Ectodermal cell (in vitro differentiated cells): ENCODE measurements around the gene MOBP.

Experiments
- H3K27ac ChIP-seq: 2 replicates; pipeline ENCODE4 v1.7.0; 2013; ENCODE audit warnings: mild to moderate bottlenecking, low read depth, low read length; ENCODE audit not compliant: insufficient read depth, poor library complexity, severe bottlenecking
- H3K27me3 ChIP-seq: 2 replicates; pipeline ENCODE4 v1.7.0; 2013; ENCODE audit warnings: mild to moderate bottlenecking, low read length; ENCODE audit not compliant: insufficient read depth, control insufficient read depth, poor library complexity, severe bottlenecking
- H3K36me3 ChIP-seq: one replicate; pipeline ENCODE4 v1.7.0; 2013; ENCODE audit warnings: low read length; ENCODE audit not compliant: control insufficient read depth, insufficient read depth
- H3K4me1 ChIP-seq: one replicate; pipeline ENCODE4 v1.7.0; 2013; ENCODE audit warnings: low read length; ENCODE audit not compliant: control insufficient read depth, insufficient read depth
- H3K4me3 ChIP-seq: 2 replicates; pipeline ENCODE4 v1.7.0; 2013; ENCODE audit warnings: low read depth, low read length, control low read depth; ENCODE audit not compliant: insufficient read depth
- H3K9me3 ChIP-seq: 2 replicates; pipeline ENCODE4 v1.7.0; 2013; ENCODE audit warnings: mild to moderate bottlenecking, low read length, moderate library complexity; ENCODE audit not compliant: control insufficient read depth
- WGBS, 2 experiments: methylation state at CpG; one replicate each; pipeline ENCODE4 v1.1.7; 2013; ENCODE audit warnings: missing lambda C conversion rate in 2 of 2; 5-methylcytosine and 5-hydroxymethylcytosine counted together

The MOBP gene

GRCh38 chr3:39433642-39434041 lies 33.8 kb upstream of the MOBP start:
- Histone ChIP-seq H3K27ac (no peak overlapping the region), H3K27me3 (no peaks in the 10 kb centered on the region), H3K4me1 (no peaks in the 10 kb centered on the region), H3K36me3 (no peaks in the 10 kb centered on the region), H3K4me3 (no peak overlapping the region), H3K9me3 (no peaks in the 10 kb centered on the region)
- 88 to 91% methylated on average over 3 of the region's 3 CpGs for WGBS, 2 experiments

DNA sequence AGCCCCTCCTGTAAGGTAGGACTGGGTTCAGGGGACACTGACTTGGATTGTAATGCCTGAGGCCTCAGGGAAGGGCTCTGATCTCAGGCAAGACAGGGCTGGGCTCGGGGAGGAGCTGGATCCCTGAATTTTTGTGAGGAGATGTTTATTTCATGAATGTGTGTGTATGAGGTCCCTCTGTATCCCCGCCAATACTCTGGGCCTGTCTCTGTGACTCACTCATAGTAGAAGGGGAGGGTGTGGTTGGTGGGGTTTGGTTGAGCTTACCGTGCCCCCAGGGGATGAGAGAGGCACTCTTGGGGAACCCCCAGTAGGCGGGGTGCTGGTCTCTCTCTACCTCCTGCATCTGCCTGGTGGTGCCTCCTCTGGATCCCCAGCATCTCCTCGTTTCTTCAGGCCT lies 32.9 kb upstream of the MOBP start:
- no peaks in the 10 kb centered on the region for H3K36me3 ChIP-seq
- H3K4me1 ChIP-seq, result no peaks in the 10 kb centered on the region
- H3K9me3 ChIP-seq, result no peaks in the 10 kb centered on the region
- no peaks in the 10 kb centered on the region for H3K27me3 ChIP-seq
- WGBS, 2 experiments, result 90 to 93% methylated on average over 5 of the region's 5 CpGs
- no peak overlapping the region for H3K27ac ChIP-seq
- H3K4me3 ChIP-seq, result no peak overlapping the region

DNA sequence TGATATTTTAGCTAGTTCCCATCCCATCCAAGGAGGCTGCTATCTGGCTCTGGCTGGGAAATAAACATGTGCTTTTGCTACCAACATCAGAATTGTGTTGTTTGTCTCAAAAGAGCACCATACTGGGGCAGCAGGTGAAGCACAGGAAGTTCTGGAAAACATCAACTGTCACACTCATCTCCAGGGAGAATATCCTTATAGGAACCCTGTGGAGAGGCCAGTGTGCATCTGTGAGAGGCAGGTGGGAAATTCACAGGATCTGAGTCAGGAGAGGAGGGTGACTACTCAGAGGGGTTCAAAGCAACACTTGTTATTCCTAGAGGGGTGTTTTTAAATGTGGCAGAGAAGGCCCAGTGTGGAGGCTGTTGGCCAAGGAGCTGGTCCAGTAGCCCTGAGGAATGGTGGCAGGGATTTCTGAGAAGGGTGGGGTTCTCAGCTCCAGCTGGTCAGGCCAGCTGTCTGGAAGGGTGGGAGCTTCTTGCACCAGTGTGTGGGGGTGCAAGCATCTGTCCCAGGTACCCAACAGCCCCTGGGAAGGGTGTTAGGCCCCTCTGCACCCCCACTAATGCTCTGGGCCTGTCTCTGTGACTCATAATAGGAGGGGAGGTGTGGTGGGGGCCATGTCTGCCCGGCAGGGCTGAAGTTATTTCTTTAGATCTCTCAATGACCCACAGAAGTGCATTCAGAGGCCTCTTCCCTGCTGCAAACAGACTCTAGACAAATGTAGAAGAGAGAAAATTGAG lies 32.3 kb upstream of the MOBP start:
- H3K4me3 ChIP-seq, result no peak overlapping the region
- H3K4me1 ChIP-seq, result no peaks in the 10 kb centered on the region
- H3K27me3 ChIP-seq, result no peaks in the 10 kb centered on the region
- 68 to 91% methylated on average over 1 of the region's 1 CpG for WGBS, 2 experiments
- no peaks in the 10 kb centered on the region for H3K9me3 ChIP-seq
- H3K27ac ChIP-seq, result no peak overlapping the region
- no peaks in the 10 kb centered on the region for H3K36me3 ChIP-seq

GRCh38 chr3:39438880-39439279 lies 28.6 kb upstream of the MOBP start:
- no peaks in the 10 kb centered on the region for H3K9me3 ChIP-seq
- no peaks in the 10 kb centered on the region for H3K27me3 ChIP-seq
- H3K4me3 ChIP-seq, result no peak overlapping the region
- H3K27ac ChIP-seq, result no peak overlapping the region
- 92 to 96% methylated on average over 4 of the region's 4 CpGs for WGBS, 2 experiments
- H3K36me3 ChIP-seq, result no peaks in the 10 kb centered on the region
- H3K4me1 ChIP-seq, result no peaks in the 10 kb centered on the region

DNA sequence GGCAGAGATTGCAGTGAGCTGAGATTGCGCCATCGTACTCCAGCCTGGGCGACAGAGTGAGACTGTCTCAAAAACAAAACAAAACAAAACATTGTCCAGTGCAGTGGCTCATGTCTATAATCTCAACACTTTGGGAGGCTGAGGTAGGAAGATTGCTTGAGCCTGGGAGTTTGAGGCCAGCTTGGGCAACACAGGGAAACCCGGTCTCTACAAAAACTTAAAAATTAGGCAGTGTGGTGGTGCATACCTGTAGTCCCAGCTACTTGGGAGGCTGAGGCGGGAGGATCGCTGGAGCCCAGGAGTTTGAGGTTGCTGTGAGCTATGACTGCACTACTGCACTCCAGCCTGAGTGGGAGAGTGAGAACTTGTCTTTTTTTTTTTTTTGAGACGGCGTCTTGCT lies 27.2 kb upstream of the MOBP start:
- no peaks in the 10 kb centered on the region for H3K4me1 ChIP-seq
- no peaks in the 10 kb centered on the region for H3K27me3 ChIP-seq
- no peaks in the 10 kb centered on the region for H3K9me3 ChIP-seq
- H3K36me3 ChIP-seq, result no peaks in the 10 kb centered on the region
- no peak overlapping the region for H3K27ac ChIP-seq
- WGBS, 2 experiments, result 94 to 95% methylated on average over 8 of the region's 8 CpGs
- H3K4me3 ChIP-seq, result no peak overlapping the region

DNA sequence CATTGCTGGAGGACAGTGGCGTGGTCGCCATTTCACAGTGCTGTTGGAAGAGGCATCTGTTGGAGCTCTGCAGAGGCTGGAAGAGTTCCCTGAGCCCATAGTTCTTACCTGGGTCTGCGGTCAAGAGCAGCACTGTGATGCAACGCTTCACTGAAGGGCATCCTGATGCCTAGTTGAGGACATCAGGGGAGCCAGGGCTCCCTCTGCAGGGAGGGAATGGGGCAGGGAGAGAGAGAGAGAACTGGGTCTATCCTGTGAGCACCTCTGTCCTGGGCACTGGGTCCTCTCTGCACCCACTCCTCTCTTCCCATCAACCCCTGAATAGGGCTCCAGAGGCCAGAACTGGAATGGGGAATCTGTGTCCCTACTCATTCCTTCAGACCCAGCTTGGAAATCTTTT lies 23.9 kb upstream of the MOBP start:
- H3K4me3 ChIP-seq, result no peak overlapping the region
- H3K9me3 ChIP-seq, result no peaks in the 10 kb centered on the region
- H3K27ac ChIP-seq, result no peak overlapping the region
- H3K36me3 ChIP-seq, result no peaks in the 10 kb centered on the region
- no peaks in the 10 kb centered on the region for H3K27me3 ChIP-seq
- no peaks in the 10 kb centered on the region for H3K4me1 ChIP-seq
- 84 to 86% methylated on average over 4 of the region's 4 CpGs for WGBS, 2 experiments

DNA sequence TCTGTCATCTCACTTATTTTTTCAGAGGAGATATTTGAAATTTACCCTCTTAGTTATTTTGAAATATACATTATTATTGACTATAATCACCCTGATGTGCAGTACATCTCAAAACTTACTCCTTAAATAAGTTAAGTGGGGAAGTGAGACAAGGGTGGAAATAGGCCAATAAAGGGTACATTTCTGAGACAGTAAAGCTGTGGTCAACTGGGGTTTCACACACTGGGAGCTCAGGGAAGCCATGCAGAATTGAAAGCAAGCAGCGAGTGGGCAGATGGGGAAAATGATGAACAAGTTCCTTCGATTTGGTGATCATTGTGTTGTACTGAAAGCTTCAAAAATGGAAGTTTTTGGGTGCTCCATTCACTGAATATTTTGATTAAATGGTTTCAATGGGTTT lies 21.6 kb upstream of the MOBP start:
- Histone ChIP-seq H3K4me3 (no peak overlapping the region), H3K27me3 (no peaks in the 10 kb centered on the region), H3K36me3 (no peaks in the 10 kb centered on the region), H3K9me3 (no peaks in the 10 kb centered on the region), H3K4me1 (no peaks in the 10 kb centered on the region), H3K27ac (no peak overlapping the region)
- 93 to 95% methylated on average over 2 of the region's 2 CpGs for WGBS, 2 experiments

DNA sequence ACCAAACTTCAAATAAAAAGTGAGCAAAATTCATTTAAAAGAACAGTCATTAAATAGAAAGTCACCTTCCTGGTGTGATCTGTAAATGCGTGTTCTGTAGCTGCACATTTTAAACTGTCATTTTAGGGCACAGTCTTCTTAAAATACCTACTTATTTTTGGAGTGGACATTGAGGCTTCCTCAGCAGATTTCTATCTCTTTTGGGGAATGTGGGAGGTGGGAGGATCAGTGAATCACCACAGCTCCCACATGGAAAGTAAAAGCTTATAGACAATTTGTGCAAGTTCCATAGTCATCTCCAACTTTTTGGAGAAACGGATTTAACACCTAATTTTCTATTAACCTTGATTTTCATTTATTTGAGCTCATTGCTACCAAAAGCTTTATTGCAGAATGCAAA lies 21.0 kb upstream of the MOBP start:
- H3K36me3 ChIP-seq, result no peaks in the 10 kb centered on the region
- H3K4me3 ChIP-seq, result no peak overlapping the region
- no peaks in the 10 kb centered on the region for H3K27me3 ChIP-seq
- WGBS, 2 experiments, result 91 to 93% methylated on average over 2 of the region's 2 CpGs
- no peaks in the 10 kb centered on the region for H3K4me1 ChIP-seq
- no peaks in the 10 kb centered on the region for H3K9me3 ChIP-seq
- no peak overlapping the region for H3K27ac ChIP-seq

GRCh38 chr3:39447637-39448483 lies 19.6 kb upstream of the MOBP start:
- Histone ChIP-seq H3K27ac (no peak overlapping the region), H3K9me3 (no peaks in the 10 kb centered on the region), H3K27me3 (no peaks in the 10 kb centered on the region), H3K4me1 (no peaks in the 10 kb centered on the region), H3K4me3 (no peak overlapping the region), H3K36me3 (no peaks in the 10 kb centered on the region)
- WGBS, 2 experiments, result 37 to 43% methylated on average over 12 of the region's 13 CpGs

DNA sequence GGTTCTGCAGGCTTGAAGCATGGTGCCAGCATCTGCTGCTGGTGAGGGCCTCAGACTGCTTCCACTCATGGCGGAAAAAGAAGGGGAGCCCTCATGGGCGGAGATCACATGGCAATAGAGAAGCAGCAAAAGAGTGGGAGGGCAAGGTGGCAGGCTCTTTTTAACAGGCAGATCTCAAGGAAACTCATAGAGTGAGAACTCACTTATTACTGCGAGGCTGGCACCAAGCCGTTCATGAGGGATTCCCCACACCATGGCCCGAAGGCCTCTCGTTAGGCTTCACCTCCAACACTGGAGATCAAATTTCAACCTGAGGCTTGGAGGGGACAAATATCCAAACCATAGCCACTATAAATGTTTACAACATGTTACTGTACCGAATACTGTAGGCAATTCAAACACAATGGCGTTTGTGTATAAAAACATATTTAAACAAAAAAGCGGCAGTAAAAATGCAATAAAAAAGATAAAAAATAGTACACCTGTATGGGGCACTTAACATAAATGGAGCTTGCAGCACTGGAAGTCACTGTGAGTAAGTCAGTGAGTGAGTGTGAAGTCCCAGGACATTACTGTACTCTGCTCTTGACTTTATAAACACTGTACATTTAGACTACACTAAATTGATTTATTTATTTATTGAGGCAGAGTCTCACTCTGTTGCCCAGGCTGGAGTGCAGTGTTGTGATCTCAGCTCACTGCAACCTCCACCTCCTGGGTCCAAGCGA lies 18.8 kb upstream of the MOBP start:
- H3K9me3 ChIP-seq, result no peaks in the 10 kb centered on the region
- no peak overlapping the region for H3K27ac ChIP-seq
- WGBS, 2 experiments, result 87 to 91% methylated on average over 8 to 10 of the region's 10 CpGs

More for the DNA sequence above, 18.8 kb upstream of the MOBP start:
- no peaks in the 10 kb centered on the region for H3K4me1 ChIP-seq
- no peaks in the 10 kb centered on the region for H3K36me3 ChIP-seq
- no peak overlapping the region for H3K4me3 ChIP-seq
- no peaks in the 10 kb centered on the region for H3K27me3 ChIP-seq
